Endothelial cell of umbilical vein (primary cell): ENCODE results near the gene FGR.

Source experiments
- CTCF ChIP-seq, 2 donors: IDR thresholded peaks; 1 replicate in 1 of 2; 2 replicates in 1 of 2; pipeline ENCODE4 v1.5.1; 2011; ENCODE audit warnings: low read length in 2 of 2, mild to moderate bottlenecking in 2 of 2, moderate library complexity in 2 of 2, control low read depth in 1 of 2, inconsistent platforms in 1 of 2, low read depth in 1 of 2; ENCODE audit not compliant: insufficient read depth in 1 of 2; ENCODE audit errors: extremely low read depth in 1 of 2
- EZH2 ChIP-seq: IDR thresholded peaks from 2 replicates; pipeline ENCODE4 v1.6.1; 2012; ENCODE audit warnings: borderline replicate concordance, low read depth, mild to moderate bottlenecking, moderate library complexity, low read length, inconsistent platforms; ENCODE audit not compliant: severe bottlenecking
- FOS ChIP-seq: IDR thresholded peaks from 2 replicates; pipeline ENCODE4 v1.6.1; 2011; ENCODE audit warnings: mild to moderate bottlenecking, low read length, moderate library complexity, borderline replicate concordance; ENCODE audit not compliant: insufficient read depth
- GATA2 ChIP-seq: IDR thresholded peaks from 2 replicates; pipeline ENCODE4 v1.7.0; 2011; ENCODE audit warnings: low read depth, mild to moderate bottlenecking, moderate library complexity, mixed read lengths, low read length; ENCODE audit not compliant: insufficient read length, insufficient read depth
- MYC ChIP-seq: IDR thresholded peaks from one replicate; pipeline ENCODE4 v1.6.1; 2011; ENCODE audit warnings: mild to moderate bottlenecking, low read depth, low read length
- POLR2A ChIP-seq: IDR thresholded peaks from 2 replicates; pipeline ENCODE4 v1.6.1; 2012; ENCODE audit warnings: low read depth, mild to moderate bottlenecking, control low read depth, low read length
- POLR2AphosphoS5 ChIP-seq: IDR thresholded peaks from 2 replicates; pipeline ENCODE4 v1.6.1; 2012; ENCODE audit warnings: low read depth, mild to moderate bottlenecking, control low read depth, low read length, moderate library complexity; ENCODE audit not compliant: insufficient read depth
- TF ChIP-seq, protein P1 (sequence below): IDR thresholded peaks from 2 replicates; pipeline ENCODE4 v1.6.1; 2011; ENCODE audit not compliant: insufficient read depth, insufficient read length

DNA sequence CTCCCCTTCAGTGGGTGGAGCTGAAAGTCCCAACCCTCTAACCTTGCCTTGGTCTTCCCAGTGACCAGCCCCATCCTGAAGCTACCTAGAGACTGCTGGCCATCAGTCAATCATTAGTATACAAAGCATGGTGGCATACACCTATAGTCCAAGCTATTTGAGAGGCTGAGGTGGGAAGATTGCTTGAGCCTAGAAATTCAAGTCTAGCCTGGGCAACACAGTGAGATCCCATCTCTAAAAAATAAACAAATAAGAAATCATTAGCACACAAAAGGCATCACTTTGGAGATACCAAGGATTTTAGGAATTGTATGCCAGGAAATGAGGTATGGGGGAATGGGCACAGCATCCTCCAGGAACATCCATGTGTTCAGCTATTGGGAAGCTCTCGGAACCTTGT, 41.4 kb upstream of the FGR start:
- TF ChIP-seq CTCF (IDR thresholded peaks at IDR 0.05; ENCODE audit: extremely low read depth in 1 of 2, insufficient read depth in 1 of 2, low read depth in 1 of 2, low read length in 2 of 2) (no peak), POLR2A (no peak), MYC (no peak), POLR2AphosphoS5 (no peak), EZH2 (no peak), GATA2 (no peak), FOS (no peak)
- TF ChIP-seq, protein P1, sequence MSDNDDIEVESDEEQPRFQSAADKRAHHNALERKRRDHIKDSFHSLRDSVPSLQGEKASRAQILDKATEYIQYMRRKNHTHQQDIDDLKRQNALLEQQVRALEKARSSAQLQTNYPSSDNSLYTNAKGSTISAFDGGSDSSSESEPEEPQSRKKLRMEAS: no peak
